K562 treated with DMSO at 1 percent for 24 hours (cell line): ENCODE data around the gene CNOT11. TPM values are rescaled to one million over a fixed set of nuclear protein-coding genes. Genes with fewer than 3 reads are reported as not detected.

Experiments
- total RNA-seq: library from RNA; unstranded; fragments of 300-600 nt; gene quantifications from 2 replicates; pipeline ENCODE4 v1.2.3, GENCODE V29; 2022; ENCODE audit warnings: low read depth; ENCODE audit not compliant: insufficient read depth

Gene CNOT11
- total RNA-seq: 48.0 and 50.2 TPM in 2 replicates

DNA sequence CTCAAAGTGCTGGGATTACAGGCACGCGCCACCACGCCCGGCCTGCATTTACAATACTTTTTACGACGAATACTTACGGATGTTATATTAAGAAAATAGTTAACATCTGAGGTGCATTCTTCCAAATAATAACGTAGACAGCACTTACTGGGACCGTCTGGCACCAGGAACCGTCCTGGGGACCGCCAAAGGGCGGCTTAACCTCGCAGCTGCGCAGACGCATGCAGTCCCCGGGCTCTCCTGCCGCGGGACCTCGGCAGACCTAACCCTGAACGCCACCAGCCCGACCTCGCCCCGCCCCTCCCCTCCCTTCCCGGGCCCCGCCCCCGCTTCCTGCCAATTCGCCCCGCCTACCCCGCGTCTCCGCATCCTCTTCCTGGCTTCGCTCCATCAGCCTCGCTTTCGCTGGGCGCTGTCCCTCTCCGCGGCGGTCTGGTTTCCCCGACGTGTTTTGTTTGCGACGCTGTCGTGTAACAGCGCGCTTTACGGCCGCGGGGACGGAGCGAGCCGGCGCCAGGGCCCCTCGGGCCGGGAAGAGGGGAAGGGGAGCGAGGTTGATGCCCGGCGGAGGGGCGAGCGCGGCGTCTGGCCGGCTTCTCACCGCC lies at the start of gene CNOT11:
CNOT11 (plus strand) TSS at position 479 of the 605 bp plus-strand sequence; CDS start at position 558, 79 bp downstream.

DNA sequence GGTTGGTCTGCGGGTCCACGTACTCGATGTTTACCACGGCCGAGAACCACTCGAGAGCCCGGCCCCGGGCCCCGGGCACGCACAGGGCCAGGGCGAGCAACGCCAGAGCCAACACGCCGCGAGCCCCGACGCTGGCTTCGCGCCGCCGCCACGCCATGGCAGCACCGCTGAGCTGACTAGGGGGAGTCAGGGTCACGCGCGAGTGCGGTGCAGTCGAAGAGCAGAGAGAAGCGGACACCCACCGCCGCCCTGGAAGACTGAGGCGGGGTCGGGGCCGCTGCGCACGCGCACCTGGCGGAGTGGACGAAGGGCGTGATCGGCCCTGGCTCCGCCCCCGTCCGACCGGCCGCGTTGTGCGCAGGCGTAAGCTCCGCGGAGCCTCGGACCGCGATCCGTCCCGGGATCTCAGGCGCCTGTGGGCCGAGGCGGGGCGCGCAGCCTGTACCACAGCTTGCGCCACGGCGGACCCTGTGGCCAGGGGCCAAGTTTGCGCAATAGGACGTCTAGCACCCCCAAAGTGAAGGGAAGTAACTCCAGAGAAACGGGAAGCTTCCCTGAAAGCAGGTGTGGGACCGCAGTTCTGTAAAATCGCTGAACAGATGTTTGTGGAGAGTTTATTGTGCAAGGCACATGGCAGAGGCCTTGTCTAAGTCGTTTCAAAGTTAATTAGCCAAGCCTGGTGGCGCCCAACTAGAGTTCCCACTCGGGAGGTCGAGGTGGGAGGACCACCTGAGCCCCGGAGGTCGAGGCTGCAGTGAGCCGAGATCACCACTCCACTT lies 55.9 kb downstream of the CNOT11 start, which contains the start of gene RNF149:
RNF149 (minus strand) TSS at position 270 of the 779 bp plus-strand sequence; CDS start at position 157, 113 bp downstream.

Other genes with a start within 250 kb of the CNOT11 start
- 3.6 and 5.3 TPM in 2 replicates for gene TBC1D8, start 101.5 kb upstream of the CNOT11 start, total RNA-seq
- gene RNF149, start 55.8 kb downstream of the CNOT11 start, total RNA-seq: 11.9 and 14.1 TPM in 2 replicates
- gene CREG2, start 134.6 kb downstream of the CNOT11 start, total RNA-seq: not detected in 2 replicates
- gene RFX8, start 222.2 kb downstream of the CNOT11 start, total RNA-seq: not detected in 2 replicates